Brain microvascular endothelial cell (primary cell): ENCODE results near the gene GTF2H4.

Experiments
- DNase-seq: peaks from one replicate; pipeline ENCODE4 v3.0.0-alpha.2; 2020
- H3K27ac ChIP-seq: fragments of 250-450 bp; sonication (Bioruptor Pico); 2 replicates; pipeline ENCODE4 v1.5.1; 2020; ENCODE audit warnings: mild to moderate bottlenecking, moderate library complexity
- H3K27me3 ChIP-seq: fragments of 250-450 bp; sonication (Bioruptor Pico); replicated peaks from 2 replicates; pipeline ENCODE4 v1.5.1; 2020; ENCODE audit warnings: mild to moderate bottlenecking
- H3K36me3 ChIP-seq: fragments of 250-450 bp; sonication (Bioruptor Pico); replicated peaks from 2 replicates; pipeline ENCODE4 v1.5.1; 2020; ENCODE audit warnings: mild to moderate bottlenecking
- H3K4me3 ChIP-seq: 2 replicates; pipeline ENCODE4 v1.5.1; 2011; ENCODE audit warnings: low read depth, mild to moderate bottlenecking, control low read depth, low read length, moderate library complexity
- in situ Hi-C: cut with HindIII; loops from 2 replicates; pipeline ENCODE4 v1.10.0; 2017; ENCODE audit warnings: low sequenced_read_pairs, low pct_ligation_motif_present
- TF ChIP-seq, protein P1 (sequence below): IDR thresholded peaks from 2 replicates; pipeline ENCODE4 v1.5.1; 2011; ENCODE audit warnings: low read depth, mild to moderate bottlenecking, moderate library complexity, low read length, control low read depth, inconsistent platforms; ENCODE audit errors: missing control alignments

Gene GTF2H4

DNA sequence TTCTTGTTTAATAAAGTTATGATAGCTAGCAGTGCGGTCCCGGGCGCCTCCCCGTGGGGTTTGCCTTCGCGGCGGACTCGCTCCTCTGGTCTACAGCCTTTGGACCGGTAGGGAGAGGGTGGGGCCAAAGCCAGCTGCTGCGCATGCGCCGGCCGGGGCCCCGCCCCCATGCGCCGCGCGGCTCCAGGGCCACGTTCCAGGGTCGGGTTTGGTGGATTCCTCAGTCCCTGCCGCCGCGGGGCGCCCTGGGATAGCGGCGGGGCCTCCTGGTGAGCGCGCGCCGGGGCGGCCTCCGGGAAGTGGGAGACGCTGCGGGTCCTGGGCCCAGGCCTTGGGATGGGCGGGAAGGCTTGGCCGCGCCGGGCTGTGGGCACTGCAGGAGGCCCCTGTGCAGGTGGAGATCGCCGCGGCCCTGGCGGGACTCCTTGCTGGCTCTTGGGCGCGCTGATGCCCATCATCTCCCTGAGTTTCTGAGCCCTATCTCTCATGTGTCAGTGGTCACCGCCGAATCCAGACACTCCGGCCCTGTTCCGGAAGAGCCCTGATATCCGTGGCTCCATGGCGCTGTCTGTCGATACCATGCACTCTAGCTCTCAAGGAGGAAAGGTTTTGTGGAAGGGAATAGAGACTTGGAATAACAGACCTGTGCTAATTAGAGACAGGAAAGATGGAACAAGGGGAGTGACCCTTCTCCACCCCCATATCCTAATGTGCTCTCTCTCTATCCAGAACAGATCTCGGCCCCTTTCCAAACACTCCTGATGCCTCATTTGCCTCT, 6.3 kb downstream of the GTF2H4 start, which contains the start of gene VARS2:
VARS2 (plus strand) TSS at position 163 of the 778 bp plus-strand sequence; CDS start at position 762, 599 bp downstream.
- Histone ChIP-seq H3K36me3 (peaks cover 27% of the 10 kb centered on the region), H3K27ac (peak within 1 kb of the TSS; percentile 55), H3K27me3 (no peaks in the 10 kb centered on the region), H3K4me3 (peak within 1 kb of the TSS; percentile 57)
- peak; percentile 84 for DNase-seq
- TF ChIP-seq, protein P1, sequence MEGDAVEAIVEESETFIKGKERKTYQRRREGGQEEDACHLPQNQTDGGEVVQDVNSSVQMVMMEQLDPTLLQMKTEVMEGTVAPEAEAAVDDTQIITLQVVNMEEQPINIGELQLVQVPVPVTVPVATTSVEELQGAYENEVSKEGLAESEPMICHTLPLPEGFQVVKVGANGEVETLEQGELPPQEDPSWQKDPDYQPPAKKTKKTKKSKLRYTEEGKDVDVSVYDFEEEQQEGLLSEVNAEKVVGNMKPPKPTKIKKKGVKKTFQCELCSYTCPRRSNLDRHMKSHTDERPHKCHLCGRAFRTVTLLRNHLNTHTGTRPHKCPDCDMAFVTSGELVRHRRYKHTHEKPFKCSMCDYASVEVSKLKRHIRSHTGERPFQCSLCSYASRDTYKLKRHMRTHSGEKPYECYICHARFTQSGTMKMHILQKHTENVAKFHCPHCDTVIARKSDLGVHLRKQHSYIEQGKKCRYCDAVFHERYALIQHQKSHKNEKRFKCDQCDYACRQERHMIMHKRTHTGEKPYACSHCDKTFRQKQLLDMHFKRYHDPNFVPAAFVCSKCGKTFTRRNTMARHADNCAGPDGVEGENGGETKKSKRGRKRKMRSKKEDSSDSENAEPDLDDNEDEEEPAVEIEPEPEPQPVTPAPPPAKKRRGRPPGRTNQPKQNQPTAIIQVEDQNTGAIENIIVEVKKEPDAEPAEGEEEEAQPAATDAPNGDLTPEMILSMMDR = peak; percentile 34
- in situ Hi-C loops = no loop called here

DNA sequence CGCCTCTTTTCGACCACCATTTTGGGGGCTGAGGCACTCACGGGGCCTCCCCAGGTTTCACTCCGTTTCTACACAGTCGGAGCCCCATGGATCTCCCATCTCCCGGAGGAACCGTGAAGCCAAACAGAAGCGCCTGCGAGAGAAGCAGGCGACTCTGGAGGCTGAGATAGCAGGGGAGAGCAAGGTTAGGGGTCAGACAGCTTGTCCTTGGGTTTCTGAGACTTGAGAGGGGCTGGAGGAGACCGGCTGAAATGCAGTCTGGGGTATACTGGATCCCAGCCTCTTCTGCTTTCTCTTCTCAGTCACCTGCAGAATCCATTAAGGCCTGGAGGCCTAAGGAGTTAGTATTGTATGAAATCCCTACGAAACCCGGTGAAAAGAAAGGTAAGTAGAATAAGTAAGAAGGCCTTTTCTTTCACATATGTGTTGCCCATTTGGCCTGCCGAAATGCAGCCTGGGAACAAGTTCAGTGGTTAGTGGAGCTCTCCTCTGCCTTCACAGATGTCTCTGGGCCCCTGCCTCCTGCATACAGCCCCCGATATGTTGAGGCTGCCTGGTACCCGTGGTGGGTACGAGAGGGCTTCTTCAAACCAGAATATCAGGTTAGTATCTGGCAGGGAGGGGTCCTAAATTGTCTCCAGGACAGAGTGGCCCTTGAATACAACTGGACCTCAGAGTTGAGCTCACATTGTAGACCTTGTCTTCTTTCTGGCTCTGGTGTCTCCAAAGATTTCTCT, 7.0 kb downstream of the GTF2H4 start:
- Histone ChIP-seq H3K27me3 (no peaks in the 10 kb centered on the region), H3K27ac (peak overlapping the region; percentile 55), H3K4me3 (peak overlapping the region; percentile 57), H3K36me3 (peaks cover 24% of the 10 kb centered on the region)
- no peak for DNase-seq
- TF ChIP-seq, protein P1 = no peak
- in situ Hi-C loops = no loop called here

DNA sequence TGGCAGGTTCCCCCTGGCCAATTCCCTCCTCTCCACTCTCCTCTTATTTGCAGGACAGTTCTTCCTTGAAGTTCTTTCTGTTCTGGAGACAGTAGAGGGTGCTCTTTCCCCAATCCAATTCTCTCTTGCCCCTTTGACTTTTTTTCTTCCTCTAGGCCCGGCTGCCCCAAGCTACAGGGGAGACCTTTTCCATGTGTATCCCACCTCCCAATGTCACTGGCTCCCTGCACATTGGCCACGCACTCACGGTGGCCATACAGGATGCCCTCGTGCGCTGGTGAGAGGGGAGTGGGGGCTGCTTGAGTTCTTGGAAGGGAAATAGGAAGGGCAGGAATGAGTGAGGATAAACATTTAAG, 7.6 kb downstream of the GTF2H4 start:
- H3K36me3 ChIP-seq = peaks cover 22% of the 10 kb centered on the region
- no peaks in the 10 kb centered on the region for H3K27me3 ChIP-seq
- no peak overlapping the region for H3K27ac ChIP-seq
- no peak overlapping the region for H3K4me3 ChIP-seq
- in situ Hi-C loops = no loop called here
- DNase-seq = peak; percentile 36
- TF ChIP-seq, protein P1 = peak; percentile 76

DNA sequence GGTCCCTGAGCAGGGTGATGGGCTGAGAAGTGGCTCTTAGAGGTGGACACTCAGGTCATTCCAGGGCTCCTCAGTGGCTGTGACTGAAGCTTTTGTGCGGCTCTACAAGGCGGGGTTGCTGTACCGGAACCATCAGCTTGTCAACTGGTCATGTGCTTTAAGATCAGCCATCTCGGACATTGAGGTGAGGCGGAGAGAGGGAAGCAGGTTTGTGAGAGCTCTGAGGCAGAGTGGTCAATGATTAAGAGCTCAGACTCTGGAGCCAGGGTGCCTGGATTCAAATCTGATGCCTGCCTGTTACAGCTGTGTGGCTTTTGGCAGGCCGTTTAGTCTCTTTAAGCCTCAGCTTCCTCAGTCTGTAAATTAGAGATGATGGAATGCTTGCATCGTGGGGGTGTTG, 9.0 kb downstream of the GTF2H4 start:
- TF ChIP-seq, protein P1 = no peak
- Histone ChIP-seq H3K27me3 (no peaks in the 10 kb centered on the region), H3K36me3 (peaks cover 29% of the 10 kb centered on the region), H3K27ac (no peak overlapping the region), H3K4me3 (no peak overlapping the region)
- in situ Hi-C loops = no loop called here
- no peak for DNase-seq

DNA sequence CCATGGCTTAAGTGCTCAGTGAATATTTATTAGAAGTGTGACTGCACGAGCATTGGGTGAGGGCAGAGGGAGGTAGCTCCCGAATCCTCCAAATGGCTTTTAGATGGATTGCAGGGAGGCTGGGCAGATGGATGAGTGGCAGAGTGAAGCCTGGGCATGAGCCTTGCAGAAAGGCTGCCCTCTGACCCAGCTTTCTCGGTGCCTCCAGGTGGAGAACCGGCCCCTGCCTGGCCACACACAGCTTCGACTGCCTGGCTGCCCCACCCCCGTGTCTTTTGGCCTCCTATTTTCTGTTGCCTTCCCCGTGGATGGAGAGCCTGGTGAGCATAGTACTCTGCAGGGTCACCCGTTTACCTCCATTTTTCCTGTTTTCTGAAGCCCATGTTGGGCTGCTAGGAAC, 9.5 kb downstream of the GTF2H4 start:
- H3K27me3 ChIP-seq = no peaks in the 10 kb centered on the region
- TF ChIP-seq, protein P1 = no peak
- peaks cover 27% of the 10 kb centered on the region for H3K36me3 ChIP-seq
- DNase-seq = no peak
- no peak overlapping the region for H3K4me3 ChIP-seq
- in situ Hi-C loops = no loop called here
- no peak overlapping the region for H3K27ac ChIP-seq
